Activated CD4-positive, alpha-beta T cell treated with anti-CD3 and anti-CD28 coated beads, Interleukin-2, amount 50 U/mL, for 24 hours (primary cell): ENCODE data around the gene HTR7.
"Not testable (repeated sequence)": the region's sequence is repeated elsewhere in the genome, so short reads cannot be mapped to it uniquely, and the experiment has no call there.

Source experiments
- DNase-seq, 2 donors: peaks; one replicate each; pipeline ENCODE4 v3.0.0-alpha.2; 2020; ENCODE audit warnings: low read depth in 1 of 2, low spot score in 1 of 2

Gene HTR7

GRCh38 chr10:90857635-90858460 is at the start of gene HTR7:
Gene HTR7 (minus strand): TSS chr10:90858039. CDS start chr10:90857671, 368 bp downstream.
- DNase-seq: peak; percentile 22 to 37

- no peak for DNase-seq
Measured at GRCh38 chr10:90906596-90906995, 48.8 kb upstream of the HTR7 start.

GRCh38 chr10:90905925-90906324 is 48.1 kb upstream of the HTR7 start:
- no peak for DNase-seq

- DNase-seq: not testable (repeated sequence)
Measured at GRCh38 chr10:90896916-90897315, 39.1 kb upstream of the HTR7 start.

GRCh38 chr10:90893190-90893589 is 35.4 kb upstream of the HTR7 start:
- no peak for DNase-seq

GRCh38 chr10:90890347-90890746 is 32.5 kb upstream of the HTR7 start:
- no peak for DNase-seq

GRCh38 chr10:90889636-90890035 is 31.8 kb upstream of the HTR7 start:
- no peak for DNase-seq

GRCh38 chr10:90888387-90888786 is 30.5 kb upstream of the HTR7 start:
- DNase-seq: no peak

- DNase-seq: no peak
Measured at GRCh38 chr10:90887555-90887954, 29.7 kb upstream of the HTR7 start.

GRCh38 chr10:90885176-90885575 is 27.3 kb upstream of the HTR7 start:
- no peak for DNase-seq

GRCh38 chr10:90884431-90884830 is 26.6 kb upstream of the HTR7 start:
- no peak for DNase-seq

- DNase-seq: not testable (repeated sequence)
Measured at GRCh38 chr10:90880059-90880719, 22.4 kb upstream of the HTR7 start.

- no peak for DNase-seq
Measured at GRCh38 chr10:90879062-90879461, 21.2 kb upstream of the HTR7 start.

- DNase-seq: peak in 1 of 2 donors; percentile 12
Measured at GRCh38 chr10:90872648-90873020, 14.8 kb upstream of the HTR7 start.

- peak; percentile 66 to 74 for DNase-seq
Measured at GRCh38 chr10:90871766-90872647, 14.2 kb upstream of the HTR7 start, which contains the start of gene RPP30. Gene RPP30 (plus strand): TSS chr10:90871974. CDS start chr10:90871987, 13 bp downstream.

- peak in 1 of 2 donors; percentile 36 for DNase-seq
Measured at GRCh38 chr10:90871279-90871765, 13.5 kb upstream of the HTR7 start.

- DNase-seq: no peak
Measured at GRCh38 chr10:90866050-90866598, 8.3 kb upstream of the HTR7 start.

- DNase-seq: no peak
Measured at GRCh38 chr10:90865401-90865800, 7.6 kb upstream of the HTR7 start.

GRCh38 chr10:90862908-90863514 is 5.2 kb upstream of the HTR7 start:
- DNase-seq: no peak

GRCh38 chr10:90860790-90861189 is 3.0 kb upstream of the HTR7 start:
- DNase-seq: no peak
